ENCODE data around the gene GTF2H1. TPM values are rescaled to one million over a fixed set of nuclear protein-coding genes. Genes with fewer than 3 reads are reported as not detected.

Gene GTF2H1
- total and polyA plus RNA-seq, 9 of the 15 experiments (the other 6 are each of a cell fraction or from before 2014, with no cell fraction given) = 56.9 to 126 (median 92.1) TPM

GRCh38 chr11:18280438-18281045, 41.8 kb upstream of the GTF2H1 start (continued):
- no peak for TF ChIP-seq ZC3H4 (CRISPR knock-in tag; IDR thresholded peaks at IDR 0.05; ENCODE audit: borderline replicate concordance)
- no peak for TF ChIP-seq KHSRP (IDR thresholded peaks at IDR 0.05)

GRCh38 chr11:18282626-18283025, 39.7 kb upstream of the GTF2H1 start:
- no peak overlapping the region for H3K9ac ChIP-seq (ENCODE audit: insufficient read depth in 1 of 2, low read depth in 2 of 2, low read length in 2 of 2)
- H3K9me1 ChIP-seq (ENCODE audit: control insufficient read depth, insufficient read depth, low read length) = no peaks in the 10 kb centered on the region
- TF ChIP-seq FUS (optimal IDR thresholded peaks at IDR 0.05; ENCODE audit: low read depth, low read length) (no peak), KLF13 (tag; IDR thresholded peaks at IDR 0.05; ENCODE audit: borderline replicate concordance, low read depth) (no peak), SMAD1 (IDR thresholded peaks at IDR 0.05; ENCODE audit: low read depth, low read length, partially characterized antibody) (no peak), ZNF449 (CRISPR knock-in tag; IDR thresholded peaks at IDR 0.05) (no peak), MTF1 (CRISPR knock-in tag; IDR thresholded peaks at IDR 0.05; ENCODE audit: borderline replicate concordance) (no peak), TEAD4 (IDR thresholded peaks at IDR 0.05; ENCODE audit: low read length) (no peak), TEAD4 (CRISPR knock-in tag; IDR thresholded peaks at IDR 0.05; ENCODE audit: borderline replicate concordance) (no peak), TAF15 (IDR thresholded peaks at IDR 0.05; ENCODE audit: low read depth, low read length) (no peak), ZNF263 (CRISPR knock-in tag; IDR thresholded peaks at IDR 0.05; ENCODE audit: borderline replicate concordance) (no peak), HBP1 (CRISPR knock-in tag; IDR thresholded peaks at IDR 0.05) (no peak), NR3C1 (CRISPR knock-in tag; IDR thresholded peaks at IDR 0.05) (no peak), ZNF134 (CRISPR knock-in tag; conservative IDR thresholded peaks at IDR 0.05) (no peak), EZH2 (IDR thresholded peaks at IDR 0.05; ENCODE audit: borderline replicate concordance, low read depth, low read length) (no peak), ZBTB1 (CRISPR knock-in tag; IDR thresholded peaks at IDR 0.05; ENCODE audit: borderline replicate concordance, low read depth) (no peak)
- no peak overlapping the region for H3K4me3 ChIP-seq
- peaks cover 79% of the 10 kb centered on the region for H3K36me3 ChIP-seq (ENCODE audit: control insufficient read depth, insufficient read depth, low read length)
- ATAC-seq = no peak
- no peak overlapping the region for H3K4me2 ChIP-seq (ENCODE audit: insufficient read depth, low read length)
- no peak for FAIRE-seq
- H3K79me2 ChIP-seq (ENCODE audit: control insufficient read depth, insufficient read depth, low read length) = no peaks in the 10 kb centered on the region
- no peaks in the 10 kb centered on the region for H3K9me3 ChIP-seq (replicated peaks; ENCODE audit: control insufficient read depth, insufficient read depth, low read depth, low read length)
- no peak overlapping the region for H3K27ac ChIP-seq (ENCODE audit: extremely low read depth, low read depth, low read length)
- H2AFZ ChIP-seq (ENCODE audit: low read depth, low read length) = no peak overlapping the region
- in situ Hi-C loops (cut with MboI) (no loop called here), intact Hi-C loops (cut with micrococcal nuclease) (no loop called here)
- BruUV-seq (replicated peaks) = no TSS peak
- H3K27me3 ChIP-seq (ENCODE audit: control insufficient read depth in 2 of 2, insufficient read depth in 2 of 2, low read length in 2 of 2) = no peaks in the 10 kb centered on the region
- no peaks in the 10 kb centered on the region for H3K4me1 ChIP-seq (replicated peaks in 1 of 2; ENCODE audit: control insufficient read depth in 2 of 2, insufficient read depth in 2 of 2, low read length in 2 of 2)
- no peaks in the 10 kb centered on the region for H4K20me1 ChIP-seq (replicated peaks; ENCODE audit: control insufficient read depth, insufficient read depth, low read length)
- DNase-seq (ENCODE audit: extremely low read depth in 1 of 4, low spot score in 3 of 4) = no peak
- WGBS (ENCODE audit: insufficient coverage, low coverage, missing lambda C conversion rate) = 85% methylated on average over 2 of the region's 2 CpGs
- ChIA-PET CTCF (ENCODE audit: low intra/inter-chr PET ratio) (no interaction called here), POLR2A (interaction anchor here (0.7 to 1.5 kb wide), 4 partner anchors 10 to 351 kb away, joined by 3 to 5 read pairs (median 4); partner anchors contain the start of gene SPTY2D1)

Measured in K562 (cell line).